Body of pancreas (tissue), 4 donors: ENCODE results near the gene SLC2A4RG. TPM values are rescaled to one million over a fixed set of nuclear protein-coding genes. Genes with fewer than 3 reads are reported as not detected.

Source experiments
- ATAC-seq: fragments of 150-250 bp; one replicate; pipeline ENCODE4 v1.9.1; 2016
- DNase-seq, 4 donors: peaks; one replicate each; pipeline ENCODE4 v3.0.0-alpha.2; 2019
- H3K27ac ChIP-seq, 4 donors: fragments of 200-600 bp; sonication (generic); 1 replicate in 3 of 4; 2 replicates in 1 of 4; pipeline versions ENCODE4 v1.5.1 to v1.6.1; 2016 to 2019; ENCODE audit warnings: mild to moderate bottlenecking in 1 of 4, mixed read lengths in 1 of 4, moderate library complexity in 1 of 4
- H3K27me3 ChIP-seq, 2 donors: fragments of 200-600 bp; sonication (generic); one replicate each; pipeline ENCODE4 v1.6.0; 2016; ENCODE audit warnings: mild to moderate bottlenecking in 1 of 2
- H3K36me3 ChIP-seq, 2 donors: fragments of 200-600 bp; sonication (generic); replicated peaks in 1 of 2; 2 replicates each; pipeline ENCODE4 v1.5.1; 2016; ENCODE audit warnings: low read depth in 2 of 2; ENCODE audit not compliant: insufficient read depth in 1 of 2
- H3K4me1 ChIP-seq: fragments of 200-600 bp; sonication (generic); one replicate; pipeline ENCODE4 v1.6.0; 2016
- H3K4me3 ChIP-seq, 2 donors: fragments of 200-600 bp; sonication (generic); 1 replicate in 1 of 2; 2 replicates in 1 of 2; pipeline ENCODE4 v1.5.1; 2016 to 2019
- H3K9me3 ChIP-seq, 3 donors: fragments of 200-600 bp; sonication (generic); 1 replicate in 2 of 3; 2 replicates in 1 of 3; pipeline ENCODE4 v1.5.1; 2016
- CTCF ChIP-seq, 7 experiments: fragments of 450-650 bp in 4 of 7; fragments of 200-600 bp in 3 of 7; sonication (generic) in 3 of 7; IDR thresholded peaks; one replicate each; pipeline ENCODE4 v1.5.1; 2016 to 2019; ENCODE audit warnings: antibody characterized with exemption in 7 of 7
- POLR2A ChIP-seq, 3 donors: fragments of 450-650 bp; IDR thresholded peaks; one replicate each; pipeline ENCODE4 v1.6.1; 2016; ENCODE audit warnings: antibody characterized with exemption in 3 of 3, mild to moderate bottlenecking in 2 of 3
- WGBS, 2 donors: methylation state at CpG; one replicate each; pipeline ENCODE4 v1.1.5; 2017; 5-methylcytosine and 5-hydroxymethylcytosine counted together
- intact Hi-C: fragments of 100-400 bp; cut with DNase I; formaldehyde crosslinking; loops from one replicate; pipeline ENCODE4 v1.15.1; 2023
- total RNA-seq, 2 donors: library from RNA; depleted of rRNA; stranded (reverse); fragments of >200 nt; gene quantifications; one replicate each; pipeline ENCODE4 v1.1.0, GENCODE V29; 2016

SLC2A4RG gene
- total RNA-seq, result 10 to 100 TPM; 30.9 to 69.5 TPM

- no peaks in the 10 kb centered on the region for H3K9me3 ChIP-seq
- 0 to 1% methylated on average over 4 to 48 of the region's 136 CpGs for WGBS, 2 donors
- peaks cover 43% of the 10 kb centered on the region for H3K4me1 ChIP-seq
- DNase-seq (peak; percentile 78 to 87 (median 82)), ATAC-seq (peak; percentile 77)
- TF ChIP-seq CTCF (IDR thresholded peaks at IDR 0.05) (no peak), POLR2A (IDR thresholded peaks at IDR 0.05) (peak in 2 of 3 donors; percentile 14 to 15)
- H3K4me3 ChIP-seq, result peak within 1 kb of the TSS; percentile 14 to 27
- intact Hi-C loops, result loop anchor here (5.0 to 10.0 kb wide), 2 partner anchors 37 to 85 kb away; partner anchors contain the start of genes RTEL1 and STMN3
- peak within 1 kb of the TSS; percentile 85 to 96 (median 89) for H3K27ac ChIP-seq
- no peaks in the 10 kb centered on the region for H3K27me3 ChIP-seq
- peaks cover 0 to 2% of the 10 kb centered on the region in 2 donors for H3K36me3 ChIP-seq
Observed at GRCh38 chr20:63739130-63740069, at the start of gene SLC2A4RG. TSS of gene SLC2A4RG (plus strand) at chr20:63739776. CDS start at chr20:63739913, 137 bp downstream.

DNA sequence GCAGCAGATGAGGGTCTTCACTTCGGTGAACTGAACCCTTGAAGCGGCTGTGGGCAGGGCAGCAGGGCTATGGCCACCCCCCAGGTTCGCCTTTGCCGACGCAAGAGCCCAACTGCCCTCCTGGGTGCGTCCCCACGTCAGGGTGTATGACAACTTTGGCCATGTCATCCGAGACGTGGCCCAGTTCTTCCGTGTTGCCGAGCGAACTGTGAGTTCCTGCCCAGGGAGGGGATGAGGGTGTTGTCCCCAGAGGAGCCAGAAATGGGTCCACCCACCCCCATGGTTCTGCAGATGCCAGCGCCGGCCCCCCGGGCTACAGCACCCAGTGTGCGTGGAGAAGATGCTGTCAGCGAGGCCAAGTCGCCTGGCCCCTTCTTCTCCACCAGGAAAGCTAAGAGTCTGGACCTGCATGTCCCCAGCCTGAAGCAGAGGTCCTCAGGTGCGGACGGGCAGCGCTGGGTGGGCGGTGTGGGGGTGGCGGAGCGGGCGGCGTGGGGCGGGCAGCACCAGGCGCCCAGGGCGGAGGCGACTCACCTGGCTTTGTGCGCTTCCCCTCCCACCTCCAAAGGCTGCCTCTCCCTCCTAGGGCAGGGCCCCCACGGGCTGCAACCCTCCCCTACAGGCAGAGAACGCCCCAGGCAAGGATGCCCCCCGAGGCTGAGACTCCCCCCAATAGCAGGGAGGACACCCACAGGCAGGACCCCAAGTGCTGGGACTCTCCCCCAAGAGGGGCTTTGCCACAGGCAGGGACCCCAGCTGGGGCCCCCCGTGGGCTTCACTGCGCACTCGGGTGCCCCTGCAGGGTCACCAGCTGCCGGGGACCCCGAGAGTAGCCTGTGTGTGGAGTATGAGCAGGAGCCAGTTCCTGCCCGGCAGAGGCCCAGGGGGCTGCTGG lies 49.3 kb upstream of the SLC2A4RG start:
- no peak for ATAC-seq
- DNase-seq, result no peak
- Histone ChIP-seq H3K9me3 (no peaks in the 10 kb centered on the region), H3K36me3 (no peaks in the 10 kb centered on the region), H3K4me3 (no peak overlapping the region), H3K27ac (no peak overlapping the region), H3K4me1 (peaks cover 21% of the 10 kb centered on the region), H3K27me3 (no peaks in the 10 kb centered on the region)
- intact Hi-C loops, result no loop called here
- no peak for TF ChIP-seq POLR2A (IDR thresholded peaks at IDR 0.05)
- no peak for TF ChIP-seq CTCF (IDR thresholded peaks at IDR 0.05)
- 88 to 91% methylated on average over 13 to 37 of the region's 40 CpGs for WGBS, 2 donors

GRCh38 chr20:63690898-63691710 lies 48.5 kb upstream of the SLC2A4RG start:
- 65 to 73% methylated on average over 2 to 24 of the region's 24 CpGs for WGBS, 2 donors
- peaks cover 14% of the 10 kb centered on the region for H3K4me1 ChIP-seq
- intact Hi-C loops, result no loop called here
- ATAC-seq (no peak), DNase-seq (no peak)
- TF ChIP-seq CTCF (IDR thresholded peaks at IDR 0.05) (no peak), POLR2A (IDR thresholded peaks at IDR 0.05) (no peak)
- no peak overlapping the region for H3K27ac ChIP-seq
- H3K27me3 ChIP-seq, result no peaks in the 10 kb centered on the region
- H3K36me3 ChIP-seq, result no peaks in the 10 kb centered on the region
- no peak overlapping the region for H3K4me3 ChIP-seq
- H3K9me3 ChIP-seq, result no peaks in the 10 kb centered on the region

GRCh38 chr20:63691711-63692435 lies 47.7 kb upstream of the SLC2A4RG start:
- intact Hi-C loops, result no loop called here
- 81 to 82% methylated on average over 5 to 21 of the region's 21 CpGs for WGBS, 2 donors
- TF ChIP-seq POLR2A (IDR thresholded peaks at IDR 0.05) (no peak), CTCF (IDR thresholded peaks at IDR 0.05) (no peak)
- Histone ChIP-seq H3K4me1 (peaks cover 18% of the 10 kb centered on the region), H3K27ac (peak overlapping the region in 1 of 4 donors; percentile 5), H3K4me3 (no peak overlapping the region), H3K36me3 (no peaks in the 10 kb centered on the region), H3K9me3 (no peaks in the 10 kb centered on the region), H3K27me3 (no peaks in the 10 kb centered on the region)
- no peak for DNase-seq
- no peak for ATAC-seq
